ENCODE measurements around the gene KHK.

The KHK gene

DNA sequence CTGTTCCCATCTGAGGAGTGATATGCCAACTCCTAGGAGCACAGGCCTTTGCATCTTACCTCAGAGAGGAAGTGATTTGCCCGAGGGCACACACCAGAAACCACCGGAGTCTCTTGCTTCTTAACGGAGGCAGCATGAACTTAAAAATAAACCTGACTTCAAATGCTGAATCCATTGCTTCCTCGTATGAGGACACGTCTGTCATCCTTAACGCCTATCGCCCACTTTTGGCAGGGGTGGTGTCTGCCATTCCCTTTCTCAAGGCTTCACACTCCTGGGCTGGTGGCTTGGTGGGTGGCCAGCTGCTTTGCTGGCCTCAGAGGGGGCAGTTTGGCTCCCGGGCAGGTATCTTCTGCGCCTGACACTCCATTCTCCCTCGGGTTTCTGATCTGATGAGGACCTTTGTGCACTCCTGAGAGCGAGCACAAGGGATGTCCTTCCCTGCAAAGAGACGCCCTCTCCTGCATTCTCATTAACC lies 48.9 kb downstream of the KHK start:
- no peak for DNase-seq (ENCODE audit: extremely low read depth, low read depth)
- TF ChIP-seq, protein P1, sequence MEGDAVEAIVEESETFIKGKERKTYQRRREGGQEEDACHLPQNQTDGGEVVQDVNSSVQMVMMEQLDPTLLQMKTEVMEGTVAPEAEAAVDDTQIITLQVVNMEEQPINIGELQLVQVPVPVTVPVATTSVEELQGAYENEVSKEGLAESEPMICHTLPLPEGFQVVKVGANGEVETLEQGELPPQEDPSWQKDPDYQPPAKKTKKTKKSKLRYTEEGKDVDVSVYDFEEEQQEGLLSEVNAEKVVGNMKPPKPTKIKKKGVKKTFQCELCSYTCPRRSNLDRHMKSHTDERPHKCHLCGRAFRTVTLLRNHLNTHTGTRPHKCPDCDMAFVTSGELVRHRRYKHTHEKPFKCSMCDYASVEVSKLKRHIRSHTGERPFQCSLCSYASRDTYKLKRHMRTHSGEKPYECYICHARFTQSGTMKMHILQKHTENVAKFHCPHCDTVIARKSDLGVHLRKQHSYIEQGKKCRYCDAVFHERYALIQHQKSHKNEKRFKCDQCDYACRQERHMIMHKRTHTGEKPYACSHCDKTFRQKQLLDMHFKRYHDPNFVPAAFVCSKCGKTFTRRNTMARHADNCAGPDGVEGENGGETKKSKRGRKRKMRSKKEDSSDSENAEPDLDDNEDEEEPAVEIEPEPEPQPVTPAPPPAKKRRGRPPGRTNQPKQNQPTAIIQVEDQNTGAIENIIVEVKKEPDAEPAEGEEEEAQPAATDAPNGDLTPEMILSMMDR (IDR thresholded peaks at IDR 0.05; ENCODE audit: low read depth, low read length), result no peak

DNA sequence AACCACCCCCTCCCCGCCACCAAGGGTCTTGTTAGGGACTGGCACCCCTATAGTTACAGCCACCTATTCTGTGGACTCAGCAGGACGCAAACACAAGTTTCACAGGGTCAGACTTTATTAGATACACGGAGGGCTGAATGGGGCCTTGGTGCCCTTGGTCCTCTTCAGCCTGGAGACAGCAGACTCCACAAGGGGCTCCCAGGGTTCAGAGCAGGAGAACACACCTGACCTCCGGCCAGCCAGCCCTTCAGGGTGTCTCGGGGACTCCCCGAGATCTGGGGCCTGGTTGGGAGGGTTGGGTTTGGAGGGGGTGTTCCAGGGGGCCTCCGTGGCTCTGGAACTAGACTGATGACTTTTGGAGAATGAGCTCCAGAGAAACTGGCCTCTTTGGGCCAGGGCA lies 50.2 kb downstream of the KHK start:
- TF ChIP-seq, protein P1 (IDR thresholded peaks at IDR 0.05; ENCODE audit: low read depth, low read length), result no peak
- DNase-seq (ENCODE audit: extremely low read depth, low read depth), result no peak

DNA sequence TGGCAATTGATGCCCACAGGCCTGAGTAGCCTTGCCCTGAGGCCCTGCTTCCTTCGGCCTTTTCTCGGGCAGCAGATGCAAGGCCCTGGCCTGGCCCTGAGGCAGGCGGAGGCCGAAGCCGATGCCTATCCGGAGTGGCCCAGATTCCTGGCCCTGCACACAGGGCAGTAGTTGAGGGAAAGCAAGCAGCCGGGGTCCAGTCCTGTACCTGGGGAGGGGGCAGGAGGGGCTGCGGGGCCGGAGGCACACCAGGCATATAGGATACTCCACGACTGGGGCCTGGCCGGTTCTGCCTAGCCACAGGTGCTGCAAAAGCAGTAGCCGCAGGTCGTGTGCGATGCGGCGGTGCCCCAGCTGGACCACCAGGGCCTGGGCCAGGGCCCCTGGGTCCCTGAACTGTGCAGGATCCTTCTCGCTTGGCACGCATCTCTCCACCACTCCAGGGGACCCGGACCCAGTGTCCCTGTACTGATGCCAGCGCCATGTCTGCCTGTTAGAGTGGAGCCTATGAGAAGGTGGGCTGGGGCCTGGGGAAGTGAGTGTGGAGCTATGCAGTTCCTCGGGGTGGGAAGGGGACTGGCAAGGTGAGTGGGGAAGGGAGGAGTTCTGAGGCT lies 50.9 kb downstream of the KHK start:
- TF ChIP-seq, protein P1 (IDR thresholded peaks at IDR 0.05; ENCODE audit: low read depth, low read length), result no peak
- no peak for DNase-seq (ENCODE audit: extremely low read depth, low read depth)

GRCh38 chr2:27138111-27138510 lies 51.5 kb downstream of the KHK start:
- TF ChIP-seq, protein P1 (IDR thresholded peaks at IDR 0.05; ENCODE audit: low read depth, low read length), result no peak

GRCh38 chr2:27139310-27139709 lies 52.7 kb downstream of the KHK start, which contains the start of gene PRR30:
Gene PRR30, minus strand, starts transcription at chr2:27139410. Its CDS starts 1,081 bp downstream, at chr2:27138329.
- no peak for DNase-seq (ENCODE audit: extremely low read depth, low read depth)
- TF ChIP-seq, protein P1 (IDR thresholded peaks at IDR 0.05; ENCODE audit: low read depth, low read length), result no peak

More at GRCh38 chr2:27138111-27138510, 51.5 kb downstream of the KHK start:
- DNase-seq (ENCODE audit: extremely low read depth, low read depth), result no peak

- TF ChIP-seq, protein P1 (IDR thresholded peaks at IDR 0.05; ENCODE audit: low read depth, low read length), result no peak
These were observed 56.7 kb downstream of the KHK start for GRCh38 chr2:27143285-27143684.

DNA sequence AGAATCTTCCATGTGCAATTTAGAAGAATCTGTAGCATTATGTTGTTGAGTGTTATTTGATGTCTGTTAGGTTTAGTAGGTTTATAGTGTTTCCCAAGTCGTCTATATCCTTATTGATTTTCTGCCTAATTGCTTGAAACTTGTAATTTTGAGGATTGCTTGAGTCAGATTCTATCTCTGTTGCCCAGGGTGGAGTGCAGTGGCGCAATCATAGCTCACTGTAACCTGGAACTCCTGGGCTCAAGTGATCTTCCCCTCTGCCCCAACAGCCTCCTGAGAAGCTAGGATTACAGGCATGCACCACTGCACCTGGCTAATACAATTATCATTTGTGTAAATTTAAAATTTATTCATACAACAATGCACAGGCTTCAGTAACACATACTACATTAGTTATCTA lies 59.1 kb downstream of the KHK start:
- no peak for DNase-seq (ENCODE audit: extremely low read depth, low read depth)
- TF ChIP-seq, protein P1 (IDR thresholded peaks at IDR 0.05; ENCODE audit: low read depth, low read length), result no peak

More at GRCh38 chr2:27143285-27143684, 56.7 kb downstream of the KHK start:
- no peak for DNase-seq (ENCODE audit: extremely low read depth, low read depth)
